CD14-positive monocyte (primary cell): Measurements from ENCODE around the gene IFI44L. TPM values are rescaled to one million over a fixed set of nuclear protein-coding genes. Genes with fewer than 3 reads are reported as not detected.

ENCODE experiments used
- DNase-seq, 3 donors: peaks; one replicate each; pipeline ENCODE4 v3.0.0-alpha.2; 2011 to 2022
- H2AFZ ChIP-seq: 2 replicates; pipeline ENCODE4 v1.6.0; 2012; ENCODE audit warnings: mild to moderate bottlenecking, low read depth, low read length, inconsistent platforms; ENCODE audit not compliant: insufficient read depth, poor library complexity, severe bottlenecking
- H3K27ac ChIP-seq, 2 donors: 1 replicate in 1 of 2; 2 replicates in 1 of 2; pipeline ENCODE4 v1.5.1; 2012 to 2013; ENCODE audit warnings: low read length in 2 of 2, control low read depth in 1 of 2, inconsistent platforms in 1 of 2, low read depth in 1 of 2, mild to moderate bottlenecking in 1 of 2
- H3K27me3 ChIP-seq, 2 donors: one replicate each; pipeline versions ENCODE4 v1.6.0 to v1.6.1; 2011 to 2013; ENCODE audit warnings: low read length in 2 of 2; ENCODE audit not compliant: control insufficient read depth in 2 of 2, insufficient read depth in 2 of 2
- H3K36me3 ChIP-seq, 2 donors: replicated peaks in 1 of 2; 1 replicate in 1 of 2; 2 replicates in 1 of 2; pipeline versions ENCODE4 v1.5.1 to v1.6.1; 2012 to 2013; ENCODE audit warnings: low read length in 2 of 2, control low read depth in 1 of 2, inconsistent platforms in 1 of 2, mild to moderate bottlenecking in 1 of 2; ENCODE audit not compliant: insufficient read depth in 2 of 2, control insufficient read depth in 1 of 2
- H3K4me1 ChIP-seq, 2 donors: 1 replicate in 1 of 2; 2 replicates in 1 of 2; pipeline versions ENCODE4 v1.5.1 to v1.6.1; 2012 to 2013; ENCODE audit warnings: low read length in 2 of 2, control low read depth in 1 of 2, inconsistent platforms in 1 of 2, mild to moderate bottlenecking in 1 of 2, moderate library complexity in 1 of 2; ENCODE audit not compliant: insufficient read depth in 2 of 2, control insufficient read depth in 1 of 2
- H3K4me2 ChIP-seq: replicated peaks from 2 replicates; pipeline ENCODE3; 2012; ENCODE audit warnings: low read length, moderate library complexity, mild to moderate bottlenecking; ENCODE audit not compliant: poor library complexity, severe bottlenecking; ENCODE audit errors: extremely low read depth
- H3K4me3 ChIP-seq, 3 experiments: fragments of 200-600 bp in 1 of 3; sonication (generic) in 1 of 3; replicated peaks in 1 of 3; 1 replicate in 2 of 3; 2 replicates in 1 of 3; pipeline ENCODE4 v1.5.1; 2011 to 2013; ENCODE audit warnings: low read length in 3 of 3, mild to moderate bottlenecking in 3 of 3, control low read depth in 2 of 3, low read depth in 2 of 3, inconsistent platforms in 1 of 3, moderate library complexity in 1 of 3
- H3K79me2 ChIP-seq: 2 replicates; pipeline ENCODE4 v1.6.0; 2012; ENCODE audit warnings: mild to moderate bottlenecking, control low read depth, inconsistent platforms, low read length, moderate library complexity; ENCODE audit not compliant: insufficient read depth
- H3K9ac ChIP-seq: 2 replicates; pipeline ENCODE4 v1.6.0; 2017; ENCODE audit warnings: low read length, mild to moderate bottlenecking; ENCODE audit not compliant: insufficient read depth, poor library complexity, severe bottlenecking
- H3K9me3 ChIP-seq, 2 donors: replicated peaks in 1 of 2; 1 replicate in 1 of 2; 2 replicates in 1 of 2; pipeline versions ENCODE4 v1.5.1 to v1.6.1; 2012 to 2013; ENCODE audit warnings: low read length in 2 of 2, control low read depth in 1 of 2; ENCODE audit not compliant: control insufficient read depth in 1 of 2, insufficient read depth in 1 of 2
- H4K20me1 ChIP-seq: 2 replicates; pipeline ENCODE4 v1.6.0; 2012; ENCODE audit warnings: mild to moderate bottlenecking, low read length, control low read depth, moderate library complexity; ENCODE audit not compliant: insufficient read depth
- H3K27ac Mint-ChIP-seq, 7 donors: one replicate each; pipeline ENCODE4 v1.8.0; 2020; ENCODE audit warnings: mild to moderate bottlenecking in 7 of 7, mixed read lengths in 7 of 7, moderate library complexity in 6 of 7, inconsistent platforms in 2 of 7
- H3K27me3 Mint-ChIP-seq, 3 donors: one replicate each; pipeline ENCODE4 v1.8.0; 2021 to 2022; ENCODE audit warnings: low read depth in 3 of 3, mild to moderate bottlenecking in 3 of 3, mixed read lengths in 3 of 3, moderate library complexity in 3 of 3, inconsistent platforms in 1 of 3
- H3K36me3 Mint-ChIP-seq, 2 donors: one replicate each; pipeline ENCODE4 v1.8.0; 2020; ENCODE audit warnings: mixed read lengths in 2 of 2, inconsistent platforms in 1 of 2, mild to moderate bottlenecking in 1 of 2
- H3K4me1 Mint-ChIP-seq: one replicate; pipeline ENCODE4 v1.8.0; 2020; ENCODE audit warnings: mild to moderate bottlenecking, mixed read lengths
- H3K4me3 Mint-ChIP-seq, 2 donors: one replicate each; pipeline ENCODE4 v1.8.0; 2020; ENCODE audit warnings: mild to moderate bottlenecking in 2 of 2, mixed read lengths in 2 of 2, moderate library complexity in 1 of 2
- H3K9me3 Mint-ChIP-seq, 7 donors: one replicate each; pipeline ENCODE4 v1.8.0; 2020 to 2022; ENCODE audit warnings: mixed read lengths in 7 of 7, mild to moderate bottlenecking in 6 of 7, moderate library complexity in 6 of 7, inconsistent platforms in 2 of 7
- CTCF ChIP-seq: fragments of 200-600 bp; IDR thresholded peaks from one replicate; pipeline ENCODE4 v1.8.0; 2022; ENCODE audit warnings: antibody characterized with exemption, mild to moderate bottlenecking
- WGBS: methylation state at CpG from one replicate; pipeline ENCODE4 v1.1.5; 2013; ENCODE audit warnings: missing lambda C conversion rate; ENCODE audit not compliant: insufficient coverage; 5-methylcytosine and 5-hydroxymethylcytosine counted together
- intact Hi-C, 2 donors: fragments of 100-400 bp; cut with micrococcal nuclease; formaldehyde crosslinking; loops; one replicate each; pipeline versions ENCODE4 v1.15.0 to v1.15.1; 2023
- polyA plus RNA-seq, 3 donors: library from polyadenylated mRNA; depleted of rRNA in 1 of 3; unstranded in 2 of 3; stranded (reverse) in 1 of 3; fragments of 300-500 nt in 2 of 3; fragments of >200 nt in 1 of 3; fragmentation: Illumina TruSeq in 2 of 3; gene quantifications; 1 replicate in 2 of 3; 2 replicates in 1 of 3; pipeline ENCODE4 v1.2.3, GENCODE V29; 2012 to 2021

IFI44L gene
- polyA plus RNA-seq, 3 donors, result 8.6 to 17.4 (median 11.0) TPM

DNA sequence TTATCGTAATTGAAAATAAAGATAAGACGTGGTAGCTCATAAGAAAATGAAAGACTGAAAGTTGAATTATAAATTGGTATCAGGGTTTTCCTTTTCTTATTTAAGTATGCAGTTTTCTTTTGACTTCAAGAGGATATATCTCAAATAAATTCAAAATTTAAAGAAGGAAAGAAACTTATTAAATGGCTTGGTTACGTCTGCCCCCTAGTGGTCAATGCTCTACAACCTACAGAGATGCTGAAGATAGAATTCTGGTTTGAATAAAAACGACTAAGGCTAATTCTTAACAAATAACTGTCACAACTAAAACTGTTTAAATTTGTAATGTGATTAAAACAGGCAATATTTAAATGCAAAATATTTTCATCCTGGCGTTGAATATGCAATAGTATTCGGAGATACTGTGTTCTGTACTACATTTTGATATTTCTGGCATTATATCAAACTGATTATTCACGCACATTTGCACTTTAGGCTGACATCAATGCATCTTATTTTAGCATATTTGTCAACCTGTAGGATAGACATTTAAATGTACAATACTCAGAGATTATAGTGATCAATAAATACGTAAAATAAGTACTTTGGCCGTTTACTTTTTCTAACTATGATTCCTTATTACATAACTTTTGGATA, 56.2 kb downstream of the IFI44L start:
- H3K27me3 ChIP-seq, result no peaks in the 10 kb centered on the region
- TF ChIP-seq CTCF, result peak; percentile 91
- H3K9me3 Mint-ChIP-seq, result peaks cover 0 to 4% (median 0%) of the 10 kb centered on the region in 7 donors
- H3K4me3 ChIP-seq, result no peak overlapping the region
- WGBS, result no CpG with 5 or more reads among the region's 9 CpGs
- no peaks in the 10 kb centered on the region for H3K4me1 ChIP-seq
- H3K27me3 Mint-ChIP-seq, result peaks cover 0 to 2% (median 2%) of the 10 kb centered on the region in 3 donors
- peak; percentile 48 to 70 (median 62) for DNase-seq
- no peak overlapping the region for H3K4me2 ChIP-seq
- intact Hi-C loops, result loop anchor here (10.0 kb wide), 1 partner anchor 542 kb away; no protein-coding TSS in a partner anchor
- H3K4me1 Mint-ChIP-seq, result peaks cover 6% of the 10 kb centered on the region
- H4K20me1 ChIP-seq, result no peaks in the 10 kb centered on the region
- H3K36me3 ChIP-seq, result no peaks in the 10 kb centered on the region
- H3K27ac Mint-ChIP-seq, result no peak overlapping the region
- no peaks in the 10 kb centered on the region for H3K36me3 Mint-ChIP-seq
- H3K4me3 Mint-ChIP-seq, result no peak overlapping the region
- no peak overlapping the region for H3K27ac ChIP-seq
- no peaks in the 10 kb centered on the region for H3K9me3 ChIP-seq
- no peak overlapping the region for H2AFZ ChIP-seq
- no peak overlapping the region for H3K9ac ChIP-seq
- no peaks in the 10 kb centered on the region for H3K79me2 ChIP-seq

DNA sequence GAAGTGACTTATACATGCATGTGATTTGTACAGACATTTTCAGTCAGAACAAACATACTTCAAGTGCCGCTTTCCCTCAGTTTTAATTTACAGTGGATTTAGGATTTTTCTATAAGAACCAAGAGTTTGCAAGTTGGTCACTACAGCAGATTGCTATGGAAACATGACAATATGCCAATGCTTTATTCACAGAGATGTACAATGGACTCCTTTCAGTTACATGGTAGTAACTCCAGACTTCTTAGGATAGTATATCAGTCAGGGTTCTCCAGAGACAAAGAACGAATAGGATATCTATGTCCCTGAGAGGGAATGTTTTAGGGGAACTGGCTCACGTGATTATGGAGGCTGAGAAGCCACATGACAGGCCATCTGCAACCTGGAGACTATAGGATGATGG, 56.7 kb downstream of the IFI44L start:
- Mint-ChIP-seq H3K9me3 (peaks cover 0 to 4% (median 0%) of the 10 kb centered on the region in 7 donors), H3K4me3 (no peak overlapping the region), H3K27ac (no peak overlapping the region), H3K4me1 (peaks cover 6% of the 10 kb centered on the region), H3K36me3 (no peaks in the 10 kb centered on the region), H3K27me3 (peaks cover 0 to 3% (median 2%) of the 10 kb centered on the region in 3 donors)
- Histone ChIP-seq H3K79me2 (no peaks in the 10 kb centered on the region), H4K20me1 (no peaks in the 10 kb centered on the region), H3K4me3 (no peak overlapping the region), H3K4me1 (no peaks in the 10 kb centered on the region), H3K27me3 (no peaks in the 10 kb centered on the region), H3K4me2 (no peak overlapping the region), H3K9me3 (no peaks in the 10 kb centered on the region), H3K36me3 (no peaks in the 10 kb centered on the region), H2AFZ (no peak overlapping the region), H3K27ac (no peak overlapping the region), H3K9ac (no peak overlapping the region)
- 89% methylated on average over 2 of the region's 3 CpGs for WGBS
- intact Hi-C loops, result loop anchor here (10.0 kb wide), 1 partner anchor 542 kb away; no protein-coding TSS in a partner anchor
- TF ChIP-seq CTCF, result no peak
- no peak for DNase-seq
